ENCODE measurements around the gene CALM3.
"Not testable (repeated sequence)": the region's sequence is repeated elsewhere in the genome, so short reads cannot be mapped to it uniquely, and the experiment has no call there.

CALM3 gene

DNA sequence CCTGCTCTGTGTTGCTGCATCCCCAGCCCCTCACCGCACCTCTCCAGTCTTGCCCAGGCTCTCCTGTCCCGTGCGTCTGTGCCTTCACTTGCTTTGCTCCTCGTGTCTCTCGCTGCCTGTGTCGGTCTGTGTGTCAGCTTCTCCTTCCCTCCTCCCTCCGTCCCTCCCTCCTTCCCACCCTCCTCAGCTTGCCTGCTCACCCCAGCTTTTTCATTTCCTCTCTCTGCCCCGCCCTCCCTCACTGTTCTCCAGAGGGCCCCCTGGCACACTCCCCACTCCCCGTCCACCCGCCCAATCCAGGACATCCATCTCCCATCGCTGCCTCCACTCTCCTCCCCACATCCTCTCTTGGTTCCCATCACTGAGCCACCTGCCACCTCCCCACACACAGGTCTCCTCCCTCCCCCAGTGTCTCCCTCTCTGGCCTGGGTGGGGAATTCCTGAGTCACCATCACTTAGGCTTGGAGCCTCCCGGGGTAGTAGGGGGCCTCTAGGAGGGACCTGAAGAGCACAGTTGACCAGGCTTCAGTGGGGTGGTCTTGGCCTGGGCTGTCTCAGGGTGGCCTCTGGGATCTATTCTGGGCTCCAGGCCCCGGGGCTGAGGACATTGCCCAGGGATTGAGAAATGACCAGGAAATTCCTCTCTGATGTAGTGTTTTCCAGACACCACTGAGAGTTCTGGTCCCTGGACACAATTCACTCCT lies 24.0 kb downstream of the CALM3 start, which contains the start of gene PTGIR:
TSS of gene PTGIR (minus strand) at position 132 of the 704 bp plus-strand sequence. CDS start 864 bp downstream, outside the sequence.
- no peak within 1 kb of the TSS for H3K4me3 ChIP-seq (ENCODE audit: low read depth in 1 of 2, low read length in 2 of 2)
- H3K4me1 ChIP-seq (ENCODE audit: insufficient read depth, low read length) = peaks cover 2% of the 10 kb centered on the region; the same call in 1 of the 2 replicates
- H3K27me3 ChIP-seq (ENCODE audit: insufficient read depth, low read length, poor library complexity) = no peaks in the 10 kb centered on the region
- H3K9me3 ChIP-seq (ENCODE audit: insufficient read depth, low read length, severe bottlenecking) = no peaks in the 10 kb centered on the region
- H4K20me1 ChIP-seq (ENCODE audit: insufficient read depth, low read length) = no peaks in the 10 kb centered on the region
- no peaks in the 10 kb centered on the region for H3K36me3 ChIP-seq (ENCODE audit: insufficient read depth, low read length)
- no peak within 1 kb of the TSS for H3K9ac ChIP-seq (ENCODE audit: low read depth, low read length)
- no peak within 1 kb of the TSS for H3K27ac ChIP-seq (ENCODE audit: low read length)
- peak; percentile 66; the same call in 2 of the 3 replicates for ATAC-seq (ENCODE audit: insufficient read depth, low read depth)
- H2AFZ ChIP-seq (ENCODE audit: low read depth, low read length) = no peak within 1 kb of the TSS
- peak; percentile 54 for DNase-seq
- H3K4me2 ChIP-seq (ENCODE audit: insufficient read depth, low read length) = no peak within 1 kb of the TSS
- no peak for TF ChIP-seq CTCF (IDR thresholded peaks at IDR 0.05; ENCODE audit: borderline replicate concordance, extremely low read depth, low read length, poor library complexity, severe bottlenecking)
- TF ChIP-seq EZH2 (IDR thresholded peaks at IDR 0.05; ENCODE audit: borderline replicate concordance, low read depth, low read length, severe bottlenecking) = no peak
- no peaks in the 10 kb centered on the region for H3K79me2 ChIP-seq (ENCODE audit: insufficient read depth, low read length)

GRCh38 chr19:46625731-46626130 lies 24.6 kb downstream of the CALM3 start:
- Histone ChIP-seq H3K4me2 (ENCODE audit: insufficient read depth, low read length) (no peak overlapping the region), H3K4me3 (ENCODE audit: low read depth in 1 of 2, low read length in 2 of 2) (no peak overlapping the region), H3K36me3 (ENCODE audit: insufficient read depth, low read length) (no peaks in the 10 kb centered on the region), H3K27ac (ENCODE audit: low read length) (no peak overlapping the region), H3K27me3 (ENCODE audit: insufficient read depth, low read length, poor library complexity) (no peaks in the 10 kb centered on the region), H3K9me3 (ENCODE audit: insufficient read depth, low read length, severe bottlenecking) (no peaks in the 10 kb centered on the region), H3K9ac (ENCODE audit: low read depth, low read length) (no peak overlapping the region), H3K79me2 (ENCODE audit: insufficient read depth, low read length) (no peaks in the 10 kb centered on the region), H2AFZ (ENCODE audit: low read depth, low read length) (no peak overlapping the region), H3K4me1 (ENCODE audit: insufficient read depth, low read length) (no peaks in the 10 kb centered on the region), H4K20me1 (ENCODE audit: insufficient read depth, low read length) (no peaks in the 10 kb centered on the region)
- no peak for TF ChIP-seq CTCF (IDR thresholded peaks at IDR 0.05; ENCODE audit: borderline replicate concordance, extremely low read depth, low read length, poor library complexity, severe bottlenecking)
- no peak for TF ChIP-seq EZH2 (IDR thresholded peaks at IDR 0.05; ENCODE audit: borderline replicate concordance, low read depth, low read length, severe bottlenecking)
- DNase-seq = no peak
- ATAC-seq (ENCODE audit: insufficient read depth, low read depth) = no peak

- Histone ChIP-seq H3K36me3 (ENCODE audit: insufficient read depth, low read length) (no peaks in the 10 kb centered on the region), H3K27me3 (ENCODE audit: insufficient read depth, low read length, poor library complexity) (peaks cover 3% of the 10 kb centered on the region), H3K4me3 (ENCODE audit: low read depth in 1 of 2, low read length in 2 of 2) (no peak overlapping the region), H2AFZ (ENCODE audit: low read depth, low read length) (no peak overlapping the region), H3K9me3 (ENCODE audit: insufficient read depth, low read length, severe bottlenecking) (no peaks in the 10 kb centered on the region), H3K4me1 (ENCODE audit: insufficient read depth, low read length) (no peaks in the 10 kb centered on the region), H3K79me2 (ENCODE audit: insufficient read depth, low read length) (no peaks in the 10 kb centered on the region), H4K20me1 (ENCODE audit: insufficient read depth, low read length) (no peaks in the 10 kb centered on the region), H3K27ac (ENCODE audit: low read length) (no peak overlapping the region), H3K9ac (ENCODE audit: low read depth, low read length) (no peak overlapping the region), H3K4me2 (ENCODE audit: insufficient read depth, low read length) (no peak overlapping the region)
- TF ChIP-seq EZH2 (IDR thresholded peaks at IDR 0.05; ENCODE audit: borderline replicate concordance, low read depth, low read length, severe bottlenecking) = no peak
- no peak for TF ChIP-seq CTCF (IDR thresholded peaks at IDR 0.05; ENCODE audit: borderline replicate concordance, extremely low read depth, low read length, poor library complexity, severe bottlenecking)
- no peak for ATAC-seq (ENCODE audit: insufficient read depth, low read depth)
- no peak for DNase-seq
Observed at GRCh38 chr19:46626446-46626845, 25.3 kb downstream of the CALM3 start.

GRCh38 chr19:46628970-46629369 lies 27.8 kb downstream of the CALM3 start:
- H4K20me1 ChIP-seq (ENCODE audit: insufficient read depth, low read length); H3K27me3 ChIP-seq (ENCODE audit: insufficient read depth, low read length, poor library complexity); H3K79me2 ChIP-seq (ENCODE audit: insufficient read depth, low read length); H3K9me3 ChIP-seq (ENCODE audit: insufficient read depth, low read length, severe bottlenecking); H3K4me2 ChIP-seq (ENCODE audit: insufficient read depth, low read length); ATAC-seq (ENCODE audit: insufficient read depth, low read depth); H2AFZ ChIP-seq (ENCODE audit: low read depth, low read length); DNase-seq; H3K4me3 ChIP-seq (ENCODE audit: low read depth in 1 of 2, low read length in 2 of 2); H3K36me3 ChIP-seq (ENCODE audit: insufficient read depth, low read length); H3K27ac ChIP-seq (ENCODE audit: low read length); H3K9ac ChIP-seq (ENCODE audit: low read depth, low read length): not testable (repeated sequence)
- H3K4me1 ChIP-seq (ENCODE audit: insufficient read depth, low read length) = peaks cover 11% of the 10 kb centered on the region
